SU-DHL-6 (cell line): ENCODE measurements around the gene PILRA.

Experiments used
- H2AFZ ChIP-seq: fragments of 200-600 bp; sonication (generic); 2 replicates; pipeline ENCODE4 v1.6.1; 2014; ENCODE audit warnings: low read depth, mild to moderate bottlenecking, moderate library complexity, mixed read lengths, antibody characterized with exemption, low read length; ENCODE audit not compliant: severe bottlenecking
- H3F3A ChIP-seq: fragments of 200-600 bp; shearing (Covaris generic); 2 replicates; pipeline ENCODE4 v1.6.0; 2016; ENCODE audit warnings: antibody characterized with exemption, mild to moderate bottlenecking; ENCODE audit not compliant: insufficient read depth
- H3K27ac ChIP-seq: fragments of 200-600 bp; sonication (generic); 2 replicates; pipeline ENCODE4 v1.5.1; 2016; ENCODE audit warnings: low read depth, mild to moderate bottlenecking, low read length, moderate library complexity, mixed read lengths
- H3K27me3 ChIP-seq: fragments of 200-600 bp; sonication (generic), shearing (Covaris generic); 2 replicates; pipeline ENCODE4 v1.6.0; 2014; ENCODE audit warnings: mild to moderate bottlenecking, low read length
- H3K36me3 ChIP-seq: fragments of 200-600 bp; sonication (generic); 2 replicates; pipeline ENCODE4 v1.6.1; 2014; ENCODE audit warnings: mild to moderate bottlenecking, low read length, mixed read lengths
- H3K4me2 ChIP-seq: fragments of 300-600, 200-600 bp; shearing (Covaris generic), sonication (generic); 2 replicates; pipeline ENCODE4 v1.6.0; 2014; ENCODE audit warnings: low read length, low read depth, mild to moderate bottlenecking; ENCODE audit not compliant: poor library complexity, severe bottlenecking
- H3K4me3 ChIP-seq: fragments of 200-600 bp; sonication (generic); 2 replicates; pipeline ENCODE4 v1.5.1; 2014; ENCODE audit warnings: antibody characterized with exemption, low read length, mild to moderate bottlenecking, mixed read lengths; ENCODE audit not compliant: insufficient read depth, poor library complexity, severe bottlenecking
- H3K79me2 ChIP-seq: fragments of 200-600 bp; sonication (generic); 2 replicates; pipeline ENCODE4 v1.6.1; 2014; ENCODE audit warnings: mild to moderate bottlenecking, low read length, moderate library complexity; ENCODE audit not compliant: insufficient read depth
- H3K9ac ChIP-seq: fragments of 200-600 bp; sonication (generic); 2 replicates; pipeline ENCODE4 v1.7.0; 2014; ENCODE audit warnings: mild to moderate bottlenecking, low read length
- H3K9me2 ChIP-seq: fragments of 200-600 bp; sonication (generic); replicated peaks from 2 replicates; pipeline ENCODE4 v1.6.1; 2014; ENCODE audit warnings: low read length; ENCODE audit not compliant: insufficient read depth
- H3K9me3 ChIP-seq: fragments of 200-600 bp; sonication (generic); 2 replicates; pipeline ENCODE4 v1.6.1; 2014; ENCODE audit warnings: low read length, mixed read lengths; ENCODE audit not compliant: insufficient read depth
- H4K20me1 ChIP-seq: fragments of 200-600 bp; sonication (generic); 2 replicates; pipeline ENCODE4 v1.6.1; 2014; ENCODE audit warnings: low read depth, mild to moderate bottlenecking, antibody characterized with exemption, low read length, moderate library complexity, mixed read lengths
- CTCF ChIP-seq: fragments of 200-600 bp; sonication (generic); IDR thresholded peaks from one replicate; pipeline ENCODE4 v1.5.1; 2017; ENCODE audit warnings: antibody characterized with exemption, mild to moderate bottlenecking, low read length, moderate library complexity; ENCODE audit not compliant: insufficient read depth, poor library complexity, severe bottlenecking
- EZH2phosphoT487 ChIP-seq: fragments of 200-600 bp; sonication (generic), shearing (Covaris generic); conservative IDR thresholded peaks from 2 replicates; pipeline ENCODE4 v1.6.1; 2018; ENCODE audit warnings: mild to moderate bottlenecking, antibody characterized with exemption, low read length, moderate library complexity, mixed read lengths

The PILRA gene

GRCh38 chr7:100423315-100423714 is 50.0 kb downstream of the PILRA start:
- Histone ChIP-seq H3K27ac (no peak overlapping the region), H3F3A (peaks cover 21% of the 10 kb centered on the region), H3K9me3 (no peaks in the 10 kb centered on the region), H2AFZ (no peak overlapping the region), H4K20me1 (no peaks in the 10 kb centered on the region), H3K4me2 (no peak overlapping the region), H3K9me2 (no peaks in the 10 kb centered on the region), H3K36me3 (no peaks in the 10 kb centered on the region), H3K9ac (no peak overlapping the region), H3K4me3 (no peak overlapping the region), H3K27me3 (no peaks in the 10 kb centered on the region), H3K79me2 (no peaks in the 10 kb centered on the region)
- TF ChIP-seq CTCF (no peak), EZH2phosphoT487 (no peak)

- H2AFZ ChIP-seq, result no peak overlapping the region
- no peak overlapping the region for H3K4me2 ChIP-seq
- no peak overlapping the region for H3K27ac ChIP-seq
- H3K4me3 ChIP-seq, result no peak overlapping the region
- no peaks in the 10 kb centered on the region for H3K36me3 ChIP-seq
- peaks cover 6% of the 10 kb centered on the region; the same call in 1 of the 2 replicates for H3K79me2 ChIP-seq
- H3K9me2 ChIP-seq, result no peaks in the 10 kb centered on the region
- H4K20me1 ChIP-seq, result no peaks in the 10 kb centered on the region
- H3F3A ChIP-seq, result peaks cover 27% of the 10 kb centered on the region
- no peaks in the 10 kb centered on the region for H3K9me3 ChIP-seq
- no peak for TF ChIP-seq EZH2phosphoT487
- no peak for TF ChIP-seq CTCF
- no peaks in the 10 kb centered on the region for H3K27me3 ChIP-seq
- no peak overlapping the region for H3K9ac ChIP-seq
These were observed 52.1 kb downstream of the PILRA start for GRCh38 chr7:100425347-100425746.

GRCh38 chr7:100426516-100426915 is 53.2 kb downstream of the PILRA start:
- H3K9me3 ChIP-seq, result no peaks in the 10 kb centered on the region
- H3K4me2 ChIP-seq, result no peak overlapping the region
- no peaks in the 10 kb centered on the region for H3K27me3 ChIP-seq
- no peaks in the 10 kb centered on the region for H3K9me2 ChIP-seq
- peaks cover 18% of the 10 kb centered on the region for H3K79me2 ChIP-seq
- peaks cover 38% of the 10 kb centered on the region for H3F3A ChIP-seq
- TF ChIP-seq EZH2phosphoT487 (no peak), CTCF (no peak)
- no peaks in the 10 kb centered on the region for H4K20me1 ChIP-seq
- no peaks in the 10 kb centered on the region for H3K36me3 ChIP-seq
- no peak overlapping the region for H3K9ac ChIP-seq
- H2AFZ ChIP-seq, result no peak overlapping the region
- no peak overlapping the region for H3K27ac ChIP-seq
- no peak overlapping the region for H3K4me3 ChIP-seq

- no peak overlapping the region for H3K27ac ChIP-seq
- no peaks in the 10 kb centered on the region for H3K9me3 ChIP-seq
- peaks cover 50% of the 10 kb centered on the region for H3F3A ChIP-seq
- H3K4me3 ChIP-seq, result peak overlapping the region; percentile 64
- H3K9ac ChIP-seq, result no peak overlapping the region
- no peaks in the 10 kb centered on the region for H4K20me1 ChIP-seq
- no peaks in the 10 kb centered on the region for H3K27me3 ChIP-seq
- H3K4me2 ChIP-seq, result peak overlapping the region; percentile 70
- no peaks in the 10 kb centered on the region for H3K36me3 ChIP-seq
- no peaks in the 10 kb centered on the region for H3K9me2 ChIP-seq
- peak overlapping the region; percentile 58 for H2AFZ ChIP-seq
- peaks cover 27% of the 10 kb centered on the region for H3K79me2 ChIP-seq
- TF ChIP-seq EZH2phosphoT487 (no peak), CTCF (no peak)
These were observed 54.5 kb downstream of the PILRA start for GRCh38 chr7:100427762-100428198.
